Measurements from ENCODE around the gene SOX30. TPM values are rescaled to one million over a fixed set of nuclear protein-coding genes. Genes with fewer than 3 reads are reported as not detected.

Gene SOX30
- total RNA-seq, 1 donor: not detected

GRCh38 chr5:157603333-157604190 is 48.7 kb downstream of the SOX30 start:
- no peaks in the 10 kb centered on the region for H3K27me3 ChIP-seq (ENCODE audit: insufficient read depth, low read length)
- H3K4me3 ChIP-seq (ENCODE audit: low read length): no peak overlapping the region
- no peaks in the 10 kb centered on the region for H3K9me3 ChIP-seq (ENCODE audit: low read depth, low read length)
- H3K4me1 ChIP-seq (ENCODE audit: insufficient read depth, low read length): peaks cover 75% of the 10 kb centered on the region

- Histone ChIP-seq H3K27me3 (ENCODE audit: insufficient read depth, low read length) (no peaks in the 10 kb centered on the region), H3K4me3 (ENCODE audit: low read length) (no peak overlapping the region), H3K4me1 (ENCODE audit: insufficient read depth, low read length) (peaks cover 68% of the 10 kb centered on the region), H3K9me3 (ENCODE audit: low read depth, low read length) (no peaks in the 10 kb centered on the region)
Observed at GRCh38 chr5:157602505-157602904, 49.7 kb downstream of the SOX30 start.

DNA sequence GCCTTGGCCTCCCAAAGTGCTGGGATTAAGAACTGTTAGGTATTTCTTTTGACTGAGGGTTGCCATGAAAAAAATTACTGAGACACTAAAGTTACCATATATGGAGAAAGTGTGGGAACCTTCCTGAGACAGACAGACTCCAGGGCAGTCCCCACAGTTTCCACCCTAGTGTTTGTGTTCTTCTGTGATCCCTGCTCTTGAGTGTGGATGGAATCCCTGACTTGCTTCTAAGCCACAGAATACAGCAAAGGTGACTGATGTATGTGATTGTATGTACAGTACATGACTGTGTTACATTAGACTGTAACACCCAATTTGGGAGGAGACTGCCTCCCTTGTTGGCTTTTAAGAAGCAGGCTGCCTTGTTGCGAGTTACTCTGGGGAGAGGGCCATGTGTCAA is 52.0 kb downstream of the SOX30 start:
- H3K9me3 ChIP-seq (ENCODE audit: low read depth, low read length): no peaks in the 10 kb centered on the region
- H3K4me3 ChIP-seq (ENCODE audit: low read length): no peak overlapping the region
- peaks cover 77% of the 10 kb centered on the region for H3K4me1 ChIP-seq (ENCODE audit: insufficient read depth, low read length)
- no peaks in the 10 kb centered on the region for H3K27me3 ChIP-seq (ENCODE audit: insufficient read depth, low read length)

GRCh38 chr5:157599565-157599964 is 52.7 kb downstream of the SOX30 start:
- H3K4me1 ChIP-seq (ENCODE audit: insufficient read depth, low read length): peaks cover 81% of the 10 kb centered on the region
- H3K4me3 ChIP-seq (ENCODE audit: low read length): no peak overlapping the region
- H3K27me3 ChIP-seq (ENCODE audit: insufficient read depth, low read length): no peaks in the 10 kb centered on the region
- H3K9me3 ChIP-seq (ENCODE audit: low read depth, low read length): no peaks in the 10 kb centered on the region

DNA sequence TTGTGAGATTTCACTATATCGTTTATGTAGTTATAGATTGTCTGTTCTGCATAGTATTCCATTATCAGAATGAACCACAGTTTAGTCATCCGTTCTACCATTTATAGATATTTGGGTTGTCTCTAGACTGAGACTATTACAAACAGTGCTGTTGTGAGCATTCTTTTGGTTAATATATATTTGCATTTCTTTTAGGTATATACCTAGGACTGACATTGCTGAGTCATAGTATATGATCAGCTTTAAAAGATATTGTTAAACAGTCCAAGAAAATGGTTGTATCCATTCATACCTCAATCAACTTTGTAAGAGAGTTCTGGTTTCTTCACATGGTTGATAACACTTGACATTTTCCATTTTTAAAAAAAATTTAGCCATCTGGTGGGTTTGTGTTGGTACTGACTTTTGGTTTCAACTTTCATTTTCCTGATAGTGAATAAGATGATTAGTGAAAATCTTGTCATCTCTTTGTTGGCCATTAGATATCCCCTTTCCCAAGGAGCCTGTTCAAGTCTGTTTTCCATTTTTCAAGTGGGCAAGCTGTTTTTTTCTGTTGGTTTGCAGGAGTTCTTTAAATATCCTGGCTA is 53.8 kb downstream of the SOX30 start:
- no peak overlapping the region for H3K4me3 ChIP-seq (ENCODE audit: low read length)
- no peaks in the 10 kb centered on the region for H3K9me3 ChIP-seq (ENCODE audit: low read depth, low read length)
- peaks cover 78% of the 10 kb centered on the region for H3K4me1 ChIP-seq (ENCODE audit: insufficient read depth, low read length)
- H3K27me3 ChIP-seq (ENCODE audit: insufficient read depth, low read length): no peaks in the 10 kb centered on the region

GRCh38 chr5:157597277-157597676 is 55.0 kb downstream of the SOX30 start:
- no peaks in the 10 kb centered on the region for H3K9me3 ChIP-seq (ENCODE audit: low read depth, low read length)
- no peaks in the 10 kb centered on the region for H3K27me3 ChIP-seq (ENCODE audit: insufficient read depth, low read length)
- H3K4me1 ChIP-seq (ENCODE audit: insufficient read depth, low read length): peaks cover 78% of the 10 kb centered on the region
- no peak overlapping the region for H3K4me3 ChIP-seq (ENCODE audit: low read length)

DNA sequence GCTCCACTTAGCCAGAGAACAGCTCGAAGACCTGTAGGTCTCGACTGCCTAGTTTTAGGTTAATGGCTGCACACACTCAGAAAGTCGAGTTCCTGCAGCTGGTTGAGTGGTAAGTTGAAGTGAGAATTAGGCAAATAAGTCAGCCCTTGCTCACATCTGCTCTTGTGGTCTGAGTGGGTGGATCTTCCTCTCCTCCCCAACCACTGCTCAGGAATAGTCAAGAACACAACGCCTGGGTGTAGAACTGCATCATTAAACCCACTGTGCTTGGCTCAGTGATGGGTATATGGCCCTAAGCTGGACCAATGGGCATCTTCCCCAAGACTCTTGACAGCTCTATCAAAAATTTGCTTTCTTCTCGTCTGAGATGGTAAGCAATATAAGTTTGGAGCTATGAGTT is 55.8 kb downstream of the SOX30 start:
- H3K4me3 ChIP-seq (ENCODE audit: low read length): no peak overlapping the region
- H3K4me1 ChIP-seq (ENCODE audit: insufficient read depth, low read length): peaks cover 79% of the 10 kb centered on the region
- H3K9me3 ChIP-seq (ENCODE audit: low read depth, low read length): no peaks in the 10 kb centered on the region
- no peaks in the 10 kb centered on the region for H3K27me3 ChIP-seq (ENCODE audit: insufficient read depth, low read length)

DNA sequence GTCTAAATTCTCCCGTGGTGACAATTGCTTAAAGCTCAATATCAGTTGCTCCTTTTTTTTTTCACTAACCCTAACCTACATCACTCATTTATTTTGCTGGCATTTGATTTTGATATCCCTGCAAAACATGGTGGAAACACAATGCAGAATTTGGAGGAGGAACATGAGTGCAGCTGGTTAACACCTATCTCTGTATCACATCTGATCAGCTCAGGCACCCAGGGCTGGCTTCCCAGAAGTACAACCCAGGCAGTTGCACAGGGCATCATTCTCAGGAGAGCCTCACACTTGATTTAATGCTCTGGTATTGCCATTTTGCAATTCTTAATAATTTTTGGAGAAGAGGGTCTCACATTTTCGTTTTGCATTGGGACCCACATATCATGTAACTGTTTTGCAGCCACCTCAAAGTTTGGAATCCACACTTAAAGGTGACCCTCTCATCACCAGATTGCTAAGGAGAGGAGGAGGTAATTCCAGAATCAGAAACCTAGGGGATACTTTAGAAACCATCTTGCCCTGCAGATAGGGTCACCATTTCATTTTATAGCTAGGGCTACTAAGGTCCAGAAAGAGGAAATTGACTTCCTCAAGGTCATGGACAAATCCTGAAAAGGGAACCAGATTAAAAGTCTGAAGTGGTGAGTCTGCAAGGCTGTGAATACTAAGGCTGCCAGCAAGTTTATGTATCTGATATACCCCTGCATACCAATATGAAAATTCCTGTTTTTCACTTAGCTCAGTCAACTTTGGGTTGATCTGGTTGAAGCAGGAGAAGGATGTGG is 57.4 kb downstream of the SOX30 start:
- Histone ChIP-seq H3K4me3 (ENCODE audit: low read length) (no peak overlapping the region), H3K4me1 (ENCODE audit: insufficient read depth, low read length) (peaks cover 73% of the 10 kb centered on the region), H3K27me3 (ENCODE audit: insufficient read depth, low read length) (no peaks in the 10 kb centered on the region), H3K9me3 (ENCODE audit: low read depth, low read length) (no peaks in the 10 kb centered on the region)

GRCh38 chr5:157594257-157594656 is 58.0 kb downstream of the SOX30 start:
- H3K4me1 ChIP-seq (ENCODE audit: insufficient read depth, low read length): peaks cover 68% of the 10 kb centered on the region
- no peaks in the 10 kb centered on the region for H3K9me3 ChIP-seq (ENCODE audit: low read depth, low read length)
- H3K27me3 ChIP-seq (ENCODE audit: insufficient read depth, low read length): no peaks in the 10 kb centered on the region
- no peak overlapping the region for H3K4me3 ChIP-seq (ENCODE audit: low read length)

- Histone ChIP-seq H3K4me1 (ENCODE audit: insufficient read depth, low read length) (peaks cover 63% of the 10 kb centered on the region), H3K9me3 (ENCODE audit: low read depth, low read length) (no peaks in the 10 kb centered on the region), H3K4me3 (ENCODE audit: low read length) (no peak overlapping the region), H3K27me3 (ENCODE audit: insufficient read depth, low read length) (no peaks in the 10 kb centered on the region)
Observed at GRCh38 chr5:157593052-157593757, 59.0 kb downstream of the SOX30 start.

DNA sequence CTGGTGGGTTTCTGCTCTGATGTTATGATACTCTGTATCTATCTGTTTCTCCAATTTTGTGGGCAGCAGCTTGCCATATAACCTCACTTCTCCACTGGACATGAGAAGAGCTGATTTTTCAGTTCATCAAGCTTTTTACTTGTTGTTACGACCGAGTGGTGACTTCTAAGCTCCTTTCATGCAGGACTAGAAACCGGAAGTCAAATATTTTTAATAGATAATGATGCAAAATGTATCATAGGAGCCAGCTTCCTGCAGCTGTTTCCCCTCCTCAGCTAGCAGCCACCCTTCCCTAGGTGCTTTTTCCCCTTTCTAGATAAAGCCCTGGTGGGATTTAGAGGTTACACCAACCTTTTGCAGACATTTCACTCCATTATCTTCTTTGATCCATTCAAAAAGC is 59.6 kb downstream of the SOX30 start:
- H3K9me3 ChIP-seq (ENCODE audit: low read depth, low read length): no peaks in the 10 kb centered on the region
- H3K27me3 ChIP-seq (ENCODE audit: insufficient read depth, low read length): no peaks in the 10 kb centered on the region
- H3K4me3 ChIP-seq (ENCODE audit: low read length): no peak overlapping the region
- peaks cover 60% of the 10 kb centered on the region for H3K4me1 ChIP-seq (ENCODE audit: insufficient read depth, low read length)

GRCh38 chr5:157590478-157590877 is 61.8 kb downstream of the SOX30 start:
- H3K4me1 ChIP-seq (ENCODE audit: insufficient read depth, low read length): peaks cover 39% of the 10 kb centered on the region
- no peaks in the 10 kb centered on the region for H3K9me3 ChIP-seq (ENCODE audit: low read depth, low read length)
- H3K27me3 ChIP-seq (ENCODE audit: insufficient read depth, low read length): no peaks in the 10 kb centered on the region
- no peak overlapping the region for H3K4me3 ChIP-seq (ENCODE audit: low read length)

DNA sequence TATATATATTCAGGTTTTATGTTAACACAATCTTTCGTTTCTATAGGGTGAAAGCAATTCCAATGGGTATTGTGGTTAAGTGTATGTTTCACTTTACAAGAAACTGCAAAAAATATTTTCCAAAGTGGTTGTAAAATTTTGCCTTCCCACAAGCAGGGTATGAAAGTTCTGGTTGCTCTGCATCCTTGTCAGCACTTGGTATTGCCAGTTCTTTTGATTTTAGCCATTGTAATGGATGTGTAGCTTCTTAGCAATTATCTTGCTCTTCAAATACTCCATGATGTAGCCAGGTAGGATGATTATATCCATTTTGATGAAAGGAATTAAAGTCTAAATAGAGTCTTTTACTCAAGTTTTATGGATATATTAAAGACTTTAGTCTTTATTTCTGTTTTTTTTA is 67.6 kb downstream of the SOX30 start:
- Histone ChIP-seq H3K9me3 (ENCODE audit: low read depth, low read length) (no peaks in the 10 kb centered on the region), H3K4me1 (ENCODE audit: insufficient read depth, low read length) (peaks cover 11% of the 10 kb centered on the region), H3K27me3 (ENCODE audit: insufficient read depth, low read length) (no peaks in the 10 kb centered on the region), H3K4me3 (ENCODE audit: low read length) (no peak overlapping the region)

DNA sequence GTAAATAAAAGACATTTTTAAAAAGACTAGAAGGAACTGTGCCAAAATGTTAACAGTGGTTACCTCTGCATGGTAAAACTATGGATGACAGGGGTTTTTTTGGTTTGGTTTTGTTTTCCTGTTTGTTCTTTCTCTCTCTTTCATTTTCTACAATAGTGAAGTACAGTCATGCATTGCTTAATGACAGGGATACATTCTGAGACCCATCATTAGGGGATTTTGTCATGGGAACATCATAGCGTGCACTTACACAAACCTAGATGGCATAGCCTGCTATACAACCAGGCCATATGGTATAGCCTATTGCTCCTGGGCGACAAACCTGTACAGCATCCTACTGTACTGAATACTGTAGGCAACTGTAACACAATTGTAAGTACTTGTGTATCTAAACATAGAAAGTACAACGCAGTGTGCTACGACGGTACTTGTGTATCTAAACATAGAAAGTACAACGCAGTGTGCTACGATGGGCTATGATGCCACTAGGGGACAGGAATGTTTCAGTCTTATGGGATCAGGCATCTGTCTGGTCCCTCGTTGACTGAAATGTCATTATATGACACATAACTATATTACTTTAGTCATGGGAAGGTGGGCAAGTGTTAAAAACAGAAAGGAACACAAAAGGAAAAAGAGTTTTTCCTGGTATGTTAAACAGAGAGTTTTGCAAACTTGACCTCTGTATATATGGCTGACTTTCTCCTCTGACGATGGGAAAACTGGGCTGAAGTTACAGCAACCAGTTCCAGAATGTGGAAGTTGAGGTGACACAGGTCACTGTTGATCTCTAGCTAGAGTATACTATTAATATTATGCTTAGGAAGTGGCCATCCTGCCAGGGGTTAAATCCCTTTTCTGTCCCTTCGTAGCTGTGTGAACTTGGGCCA is 69.3 kb downstream of the SOX30 start:
- Histone ChIP-seq H3K4me3 (ENCODE audit: low read length) (no peak overlapping the region), H3K27me3 (ENCODE audit: insufficient read depth, low read length) (no peaks in the 10 kb centered on the region), H3K4me1 (ENCODE audit: insufficient read depth, low read length) (peaks cover 11% of the 10 kb centered on the region), H3K9me3 (ENCODE audit: low read depth, low read length) (no peaks in the 10 kb centered on the region)

All from mononuclear cell (primary cell).